Stimulated activated CD4-positive, alpha-beta T cell treated with anti-CD3 and anti-CD28 coated beads, Interleukin-2, amount 100 ng/mL, for 24 hours (primary cell): ENCODE results near the gene SLC25A26.
A peak's percentile ranks its signal among the peaks of the same experiment; 100 is the strongest.

Experiments used
- DNase-seq, 2 donors: peaks; one replicate each; pipeline ENCODE4 v3.0.0-alpha.2; 2020

Gene SLC25A26

DNA sequence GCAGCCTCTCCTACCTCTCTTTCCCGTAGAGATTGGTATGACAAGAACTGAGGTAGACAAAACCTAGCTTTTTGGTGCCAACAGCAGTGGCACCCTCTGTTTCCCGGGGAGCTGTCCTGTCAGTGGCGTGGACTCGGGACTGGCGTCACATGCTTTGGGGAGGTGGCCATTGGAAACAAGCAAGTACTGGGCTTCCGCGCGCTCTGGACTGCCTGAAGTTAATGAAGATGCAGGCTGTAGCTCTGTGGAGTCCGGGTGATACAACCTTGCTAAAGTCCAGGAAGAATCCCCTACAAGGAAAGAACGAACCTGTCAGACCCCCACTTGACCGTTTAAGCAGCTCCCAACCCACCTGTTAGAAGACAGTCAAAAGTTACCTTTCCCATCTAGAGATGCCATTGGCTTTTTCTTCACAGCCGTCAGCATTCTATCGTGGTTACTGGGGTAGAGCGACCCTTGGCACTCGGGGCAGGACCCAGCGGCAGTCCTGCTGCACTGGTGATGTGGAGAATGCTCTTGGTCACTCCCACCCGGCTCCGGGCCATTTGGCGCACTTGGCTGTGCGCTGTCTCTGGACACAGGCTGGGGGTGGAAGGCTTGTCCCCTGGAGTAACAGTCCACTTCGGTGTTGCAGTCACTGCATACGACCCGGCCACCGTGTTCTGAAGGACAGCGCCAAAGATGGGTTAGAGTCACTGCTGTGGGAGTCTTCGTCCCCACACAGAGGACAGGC lies 159.6 kb downstream of the SLC25A26 start:
- DNase-seq = no peak

DNA sequence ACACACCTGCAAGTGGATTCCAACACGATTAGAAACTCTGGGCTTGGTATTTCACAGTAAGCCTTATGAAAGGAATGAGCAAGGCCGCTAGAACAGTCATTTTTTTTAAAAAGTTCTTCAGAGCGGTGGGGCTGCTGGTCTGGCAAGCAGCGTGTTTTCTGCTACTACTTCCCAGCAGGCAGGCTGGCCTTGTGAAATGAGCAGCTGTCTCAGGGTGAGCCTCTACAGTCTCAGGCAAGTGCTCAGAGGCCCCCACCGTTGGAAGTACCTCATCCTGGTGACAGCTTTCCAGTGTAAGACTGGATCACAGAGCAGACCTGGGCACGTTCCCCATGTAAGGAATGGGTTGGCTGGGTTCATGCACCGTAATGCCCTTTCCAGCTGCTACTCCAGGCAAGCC lies 160.8 kb downstream of the SLC25A26 start:
- no peak for DNase-seq

DNA sequence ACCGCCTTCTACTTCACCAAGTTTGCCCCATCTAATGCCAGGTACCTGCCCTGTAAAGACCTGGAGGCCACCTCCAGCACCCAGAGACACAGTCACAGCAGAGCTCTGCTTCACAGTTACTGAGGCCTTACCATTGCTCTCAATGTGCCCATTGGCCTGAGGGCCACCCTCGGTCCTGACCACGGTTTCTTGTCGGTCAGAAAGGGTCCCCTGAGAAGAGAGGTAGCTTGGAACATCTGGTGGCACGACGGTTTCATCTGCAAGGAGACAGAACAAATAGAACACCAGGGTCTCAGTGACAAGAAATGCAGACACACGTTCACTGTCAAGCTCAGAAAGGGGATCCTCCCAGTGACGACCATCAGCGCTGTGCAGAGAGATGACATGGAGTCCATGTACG lies 161.3 kb downstream of the SLC25A26 start:
- DNase-seq = no peak

DNA sequence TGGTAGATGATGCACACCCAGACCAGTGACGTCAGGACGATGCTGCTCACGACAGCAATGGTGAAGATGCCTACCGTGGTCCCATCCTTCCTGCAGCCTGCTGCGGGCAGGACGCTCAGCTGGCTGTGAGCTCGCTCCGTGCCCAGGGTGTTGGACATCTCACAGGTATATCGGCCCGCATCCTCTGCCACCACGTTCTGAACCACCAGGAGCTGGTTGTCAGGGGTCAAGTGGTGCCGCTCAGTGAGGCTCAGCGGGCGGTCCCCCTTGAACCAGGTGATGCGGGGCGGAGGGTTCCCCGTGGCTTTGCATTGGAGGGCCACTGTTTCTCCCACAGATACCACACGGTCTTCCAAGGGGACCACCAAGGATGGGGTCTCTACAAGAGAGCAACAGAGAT lies 162.2 kb downstream of the SLC25A26 start:
- no peak for DNase-seq

DNA sequence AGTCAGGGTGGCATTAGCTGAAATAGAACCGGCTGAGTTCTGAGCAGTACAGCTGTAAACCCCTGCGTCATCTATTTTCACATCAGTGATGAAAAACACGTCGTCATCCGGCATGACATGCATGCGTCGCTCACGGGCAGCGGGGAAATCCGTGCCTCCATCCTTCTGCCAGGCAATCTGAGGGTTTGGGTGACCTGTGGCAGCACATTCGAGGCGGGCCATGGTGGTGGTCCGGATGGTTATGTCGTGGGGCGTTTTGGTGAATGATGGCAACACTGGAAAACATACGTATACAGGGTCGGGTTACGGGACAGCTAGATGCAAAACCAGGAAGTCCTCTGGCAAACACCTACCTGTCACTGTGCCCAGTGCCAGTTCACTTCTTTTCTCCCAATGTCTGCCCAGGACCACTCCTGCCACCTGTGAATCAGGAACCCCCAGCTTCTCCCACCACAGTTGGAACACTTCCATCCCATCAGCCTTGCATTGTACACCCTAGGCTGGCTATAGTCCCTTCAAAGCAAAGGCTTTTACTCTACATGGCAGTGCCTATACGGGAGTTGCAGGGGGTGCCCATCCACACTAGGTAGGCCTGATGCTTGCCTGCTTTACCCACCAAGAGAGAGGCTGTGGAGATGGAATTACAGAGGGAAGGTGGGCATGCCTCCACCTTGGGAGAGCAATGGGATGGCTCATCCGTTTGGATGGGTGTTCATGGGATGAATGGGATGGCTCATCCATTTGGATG lies 163.4 kb downstream of the SLC25A26 start:
- DNase-seq = no peak

DNA sequence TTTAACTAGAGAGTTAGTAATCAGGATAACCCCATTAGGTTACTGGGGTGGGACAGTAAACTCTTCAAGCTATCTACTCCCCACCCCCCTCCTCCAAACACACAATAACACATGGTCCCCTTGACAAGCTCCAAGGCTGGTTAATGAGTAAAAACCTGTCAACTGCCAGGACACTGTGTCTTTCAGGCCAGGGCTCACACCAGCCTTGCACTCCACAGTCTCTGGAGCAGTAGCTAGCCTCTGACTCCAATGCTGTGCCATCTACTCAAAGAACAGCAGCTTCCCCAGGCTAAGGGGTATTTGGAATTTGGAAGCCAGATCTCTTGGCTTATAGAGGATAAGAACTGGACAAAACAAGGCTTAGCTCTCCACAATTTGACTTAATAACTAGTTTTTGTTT lies 164.3 kb downstream of the SLC25A26 start:
- DNase-seq = no peak

DNA sequence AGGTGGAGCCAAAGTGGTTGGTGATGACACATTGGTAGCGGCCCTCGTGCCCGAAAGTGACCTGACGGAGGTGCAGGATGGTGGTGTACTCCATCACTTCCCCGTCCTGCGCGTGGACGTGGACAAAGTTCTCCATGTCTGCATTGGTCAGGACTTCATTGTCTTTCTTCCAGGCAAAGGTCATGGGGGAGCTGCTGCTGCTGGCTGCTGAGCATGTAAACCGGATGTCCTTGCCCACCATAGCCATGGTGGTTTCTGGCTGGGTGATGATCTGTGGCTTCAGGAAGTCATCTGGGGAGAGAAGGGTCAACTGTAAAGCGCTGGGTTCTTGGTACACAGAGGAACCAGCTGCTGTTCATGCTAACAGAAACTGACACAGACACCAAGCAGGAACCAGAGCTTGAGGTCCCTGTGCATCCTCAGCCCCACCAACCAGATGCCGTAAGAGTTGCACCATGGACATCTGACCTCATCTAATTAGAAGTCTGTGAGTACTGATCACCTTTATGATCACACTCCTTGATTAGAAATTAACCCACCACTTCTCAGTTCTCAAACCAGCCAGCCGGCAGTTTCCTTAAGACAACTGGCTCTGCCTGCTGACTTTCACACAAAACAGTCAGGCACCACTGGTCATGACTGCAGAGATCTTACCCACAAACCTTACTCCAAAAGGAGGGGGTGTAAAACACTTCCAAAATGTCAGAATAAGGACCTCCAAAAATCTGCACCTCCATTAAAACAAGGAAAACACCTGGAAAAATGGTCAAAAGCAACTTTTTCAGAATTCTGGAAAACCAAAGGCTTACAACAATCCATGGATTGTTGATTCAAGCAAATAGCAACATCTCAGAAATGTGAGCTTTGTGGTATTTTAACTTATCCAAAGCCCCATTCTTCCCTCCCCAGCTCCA lies 165.5 kb downstream of the SLC25A26 start:
- DNase-seq = no peak

DNA sequence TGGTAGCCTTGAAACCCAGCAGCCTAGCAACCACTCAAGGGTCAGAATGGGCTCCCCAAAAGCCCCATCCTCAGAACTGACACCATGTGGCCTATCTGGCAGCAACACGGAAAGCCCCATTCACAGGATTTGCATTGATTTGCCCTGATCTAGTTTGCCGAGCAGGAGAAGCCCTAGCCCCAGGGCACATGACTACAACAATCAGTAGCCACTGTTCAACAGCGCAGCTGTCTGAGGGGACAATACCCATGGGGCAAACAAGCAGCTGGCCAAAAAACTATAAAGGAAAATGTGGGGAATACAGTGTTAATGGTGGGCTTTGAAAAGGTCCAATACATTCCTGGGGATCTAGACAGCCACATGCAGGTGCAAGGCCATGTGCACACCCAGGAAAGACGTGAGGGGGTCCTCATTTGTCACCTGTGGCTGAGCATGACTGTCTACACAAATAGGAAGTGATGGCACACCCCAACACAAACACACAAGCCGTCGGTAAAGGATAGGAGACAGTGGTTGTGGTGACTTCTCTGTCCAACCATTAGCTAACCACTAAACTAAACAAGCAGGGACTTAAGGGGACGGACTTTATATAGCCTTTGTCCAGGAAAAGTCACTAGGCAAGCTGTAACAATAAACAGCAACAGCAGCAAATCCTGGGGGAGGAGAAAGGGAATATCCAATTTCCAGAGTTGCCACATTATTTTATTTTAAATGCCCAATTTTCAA lies 166.3 kb downstream of the SLC25A26 start:
- DNase-seq = no peak

DNA sequence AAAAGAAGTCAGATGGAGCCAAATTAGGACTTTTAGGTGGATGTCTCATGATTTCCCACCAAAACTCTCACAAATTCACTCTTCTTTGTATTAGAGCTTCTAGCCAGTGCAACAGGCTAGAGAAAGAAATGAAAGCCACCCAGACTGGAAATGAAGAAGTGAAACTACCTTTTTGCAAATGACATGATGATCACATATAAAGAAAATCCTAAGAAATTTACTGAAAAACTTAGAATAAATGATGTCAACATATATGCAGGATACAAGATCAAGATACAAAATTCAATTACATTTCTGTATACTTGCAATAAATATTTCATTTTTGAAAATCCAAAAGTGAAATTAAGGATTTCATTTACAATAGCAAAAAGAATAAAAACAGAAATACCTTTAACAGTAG lies 169.2 kb downstream of the SLC25A26 start:
- no peak for DNase-seq

DNA sequence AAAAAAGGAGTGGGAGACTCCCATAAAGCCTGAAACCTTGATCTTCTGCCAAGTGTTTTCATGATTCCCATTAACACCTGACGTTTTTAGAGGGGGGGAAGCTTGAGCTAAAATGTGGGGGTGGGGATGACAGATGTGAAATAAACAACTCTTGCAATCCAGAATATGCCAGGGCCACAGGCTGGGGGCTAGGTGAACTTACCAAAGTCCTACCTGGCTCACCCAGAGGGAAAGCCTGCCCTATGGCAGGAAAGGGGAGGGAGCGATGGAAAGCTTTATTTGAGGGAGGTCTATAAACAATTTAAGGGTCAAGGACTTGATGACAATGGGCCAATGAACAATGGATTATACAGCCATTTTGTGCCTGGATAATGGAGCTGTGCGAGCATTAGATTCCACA lies 171.7 kb downstream of the SLC25A26 start:
- no peak for DNase-seq

DNA sequence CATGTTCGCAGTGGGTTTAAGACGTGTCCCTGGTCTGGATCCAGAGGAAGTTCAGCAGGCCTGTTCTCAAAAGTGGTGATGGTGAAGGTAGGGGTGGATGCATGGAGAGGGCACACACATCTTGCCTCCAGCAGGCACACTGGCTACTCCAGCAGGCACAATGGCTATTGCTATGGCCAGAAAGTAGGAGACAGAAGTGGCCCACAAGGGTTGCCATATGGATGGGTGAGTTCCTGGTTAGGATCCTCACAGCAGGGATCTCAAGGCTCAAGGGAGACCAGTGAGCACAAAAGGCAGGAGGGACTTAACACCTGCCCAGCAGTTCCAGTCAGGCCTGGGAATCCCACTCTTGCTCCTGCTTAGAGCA lies 172.1 kb downstream of the SLC25A26 start:
- DNase-seq = no peak

DNA sequence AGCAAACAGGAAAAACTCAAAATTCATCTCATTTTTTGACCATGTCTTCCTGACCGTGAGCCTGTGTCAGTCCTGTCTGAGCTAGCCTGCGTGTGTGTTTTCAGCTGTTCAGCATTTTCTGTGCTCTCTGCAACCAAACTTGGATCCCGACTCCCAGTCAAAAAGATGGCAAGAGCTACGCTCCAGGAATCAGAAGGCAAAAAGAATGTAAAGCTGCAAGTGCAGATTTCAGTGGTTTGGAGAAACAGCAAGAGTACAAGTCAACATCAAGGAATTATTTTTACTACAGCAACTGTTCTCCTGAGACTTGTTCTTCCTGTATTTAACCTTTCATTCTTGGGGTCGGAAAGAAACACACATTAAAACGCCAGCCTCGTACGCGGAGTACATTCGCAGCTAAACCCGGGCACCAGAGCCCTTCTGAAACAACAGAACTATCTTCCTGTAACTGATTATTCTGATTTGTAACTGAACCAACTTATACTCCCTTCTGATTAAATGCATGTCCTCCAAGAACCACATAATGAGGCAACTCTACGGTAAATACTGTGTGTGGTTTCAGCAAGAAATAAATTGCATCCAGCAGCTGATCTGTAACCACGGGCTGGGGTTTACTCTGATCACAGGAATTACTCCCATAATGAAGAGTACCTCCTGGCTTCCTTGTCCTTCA lies 172.7 kb downstream of the SLC25A26 start:
- no peak for DNase-seq

DNA sequence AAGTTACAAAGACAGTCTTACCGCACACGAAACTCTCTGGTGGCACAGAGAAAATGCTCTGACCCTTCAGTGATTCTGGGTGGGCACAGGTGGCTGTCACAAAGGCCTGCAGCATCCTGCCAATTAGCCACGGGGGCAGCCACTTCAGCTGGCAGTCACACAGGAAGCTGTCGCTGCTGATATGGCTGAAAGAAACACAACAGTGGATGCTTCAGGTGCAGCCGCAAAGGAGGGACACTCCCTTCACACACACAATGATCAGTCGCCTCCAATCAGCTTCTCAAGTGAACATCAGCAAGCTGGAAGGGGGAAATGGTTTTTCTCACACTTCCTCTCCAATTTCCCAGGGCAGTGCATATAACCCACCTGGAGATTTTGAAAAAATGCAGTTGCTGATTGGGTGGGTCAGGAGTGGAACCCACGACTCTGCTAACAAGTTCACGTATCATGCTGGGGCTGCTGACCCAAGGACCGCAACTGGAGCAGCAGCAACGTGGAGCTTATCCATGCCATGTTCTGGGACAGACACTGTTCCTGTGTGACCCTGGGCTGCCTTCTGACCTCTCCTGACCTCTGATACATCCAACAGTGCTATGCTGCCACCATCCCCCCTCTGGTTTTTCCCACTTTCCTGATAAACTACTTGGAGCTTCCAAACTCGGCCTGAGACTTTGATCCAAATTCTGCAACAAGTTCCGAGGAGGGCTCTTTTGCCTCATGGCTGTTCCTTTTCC lies 173.4 kb downstream of the SLC25A26 start:
- peak; percentile 32 to 36 for DNase-seq

DNA sequence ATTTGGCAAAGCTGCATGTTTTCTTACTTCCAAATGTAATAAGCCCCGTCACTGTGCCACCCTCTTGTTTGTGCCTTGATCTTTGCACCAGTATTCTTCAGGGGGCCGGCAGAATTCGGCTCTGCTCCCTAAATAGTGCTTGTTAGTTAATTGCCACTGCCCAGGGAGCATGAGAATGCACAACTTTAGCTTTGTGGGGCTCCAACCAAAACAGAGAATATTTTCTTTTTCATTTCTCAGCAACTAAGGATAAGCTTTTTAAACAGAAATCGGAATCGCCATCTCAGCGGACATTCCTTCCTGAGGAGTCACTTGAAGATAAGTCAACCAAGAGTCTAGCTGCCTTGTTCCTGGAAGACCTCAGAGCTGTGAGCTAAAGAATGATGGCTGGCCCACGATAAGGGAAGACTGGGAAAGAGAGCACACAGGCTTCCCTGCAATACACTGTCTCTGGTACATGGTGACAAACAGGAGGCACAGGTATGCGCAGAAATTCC lies 174.0 kb downstream of the SLC25A26 start:
- no peak for DNase-seq

DNA sequence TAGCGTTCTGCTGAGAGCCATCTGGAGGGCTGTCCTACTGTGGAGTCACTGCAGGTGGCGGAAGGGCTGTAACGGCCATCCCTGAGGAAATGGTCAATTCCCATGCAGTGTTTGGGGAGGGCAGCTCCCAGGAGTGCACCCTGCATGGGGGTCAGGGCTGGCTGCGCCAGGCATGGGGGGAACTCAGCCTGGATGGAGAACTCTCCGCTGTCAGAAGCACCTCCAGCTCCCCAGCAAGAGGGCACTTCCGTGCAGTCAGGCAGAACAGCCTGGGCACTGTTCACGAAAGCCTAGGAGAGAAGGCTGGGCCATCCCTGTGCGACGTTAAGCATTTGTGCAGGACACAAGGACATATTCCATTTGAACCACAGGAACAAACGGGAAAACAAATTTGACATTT lies 174.8 kb downstream of the SLC25A26 start:
- no peak for DNase-seq

DNA sequence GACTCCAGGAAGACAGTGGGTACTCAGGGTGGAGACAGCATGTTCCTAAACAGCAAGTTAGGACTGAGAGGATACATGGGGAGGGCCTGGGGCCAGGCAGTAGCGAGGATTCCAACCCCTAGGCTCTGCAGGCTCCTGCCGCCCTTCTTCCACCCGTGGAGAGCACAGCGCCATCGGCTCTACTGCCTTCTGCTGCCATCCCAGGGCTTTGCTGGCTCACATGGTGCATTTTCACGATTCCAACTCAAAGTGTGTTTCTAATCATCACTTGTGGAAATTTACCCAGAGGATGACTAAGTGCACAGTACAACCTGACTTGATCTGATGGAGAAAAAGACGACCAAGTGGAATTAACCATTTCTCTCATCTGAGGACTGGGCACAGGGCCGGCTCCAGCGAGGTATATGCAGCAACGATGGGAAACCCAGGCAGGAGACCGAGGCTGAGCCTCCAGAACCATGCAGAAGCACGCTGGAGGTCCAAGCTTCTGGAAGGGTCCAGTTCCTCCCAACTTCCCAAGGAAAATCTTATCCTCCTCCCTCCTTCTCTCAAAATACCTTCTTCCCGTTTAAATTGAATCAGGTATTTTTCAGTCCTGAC lies 175.5 kb downstream of the SLC25A26 start:
- DNase-seq = no peak

DNA sequence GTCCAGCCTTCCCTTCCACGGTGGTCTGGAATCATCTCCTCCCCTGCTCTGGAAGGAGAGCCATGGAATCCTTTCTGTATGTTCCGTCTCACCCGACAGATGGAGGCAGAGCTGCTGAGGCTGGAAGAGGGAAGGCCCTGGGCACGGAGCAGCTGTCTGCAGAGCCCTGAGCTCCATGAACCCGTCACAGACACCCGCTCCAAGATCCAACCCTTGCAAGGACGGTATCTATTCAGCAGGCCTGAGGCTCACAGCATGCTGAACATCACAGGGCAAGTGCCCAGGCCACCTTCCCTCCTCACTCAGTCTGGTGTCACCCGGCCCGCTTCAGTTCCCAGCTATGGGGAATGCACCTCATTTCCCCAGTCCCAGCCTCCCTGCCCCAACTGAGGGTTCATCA lies 176.1 kb downstream of the SLC25A26 start:
- no peak for DNase-seq

DNA sequence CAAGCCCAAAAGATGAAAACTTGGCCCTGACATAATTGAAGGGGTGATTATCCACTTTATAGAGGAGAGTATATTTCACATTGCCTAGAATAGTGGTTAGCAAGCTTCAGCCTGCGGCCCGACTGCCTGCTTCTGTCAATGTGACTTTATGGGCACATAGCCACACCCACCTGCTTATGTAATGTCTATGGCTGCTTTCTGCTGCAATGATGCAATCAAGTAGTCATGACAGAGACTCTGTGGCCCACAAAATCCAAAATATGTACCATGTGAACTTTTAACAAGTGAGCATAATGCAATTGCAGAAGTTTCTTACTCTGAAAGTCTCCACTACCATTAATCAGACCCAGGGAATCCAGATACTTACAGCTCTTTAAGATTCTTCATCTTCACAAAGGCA lies 176.9 kb downstream of the SLC25A26 start:
- no peak for DNase-seq

DNA sequence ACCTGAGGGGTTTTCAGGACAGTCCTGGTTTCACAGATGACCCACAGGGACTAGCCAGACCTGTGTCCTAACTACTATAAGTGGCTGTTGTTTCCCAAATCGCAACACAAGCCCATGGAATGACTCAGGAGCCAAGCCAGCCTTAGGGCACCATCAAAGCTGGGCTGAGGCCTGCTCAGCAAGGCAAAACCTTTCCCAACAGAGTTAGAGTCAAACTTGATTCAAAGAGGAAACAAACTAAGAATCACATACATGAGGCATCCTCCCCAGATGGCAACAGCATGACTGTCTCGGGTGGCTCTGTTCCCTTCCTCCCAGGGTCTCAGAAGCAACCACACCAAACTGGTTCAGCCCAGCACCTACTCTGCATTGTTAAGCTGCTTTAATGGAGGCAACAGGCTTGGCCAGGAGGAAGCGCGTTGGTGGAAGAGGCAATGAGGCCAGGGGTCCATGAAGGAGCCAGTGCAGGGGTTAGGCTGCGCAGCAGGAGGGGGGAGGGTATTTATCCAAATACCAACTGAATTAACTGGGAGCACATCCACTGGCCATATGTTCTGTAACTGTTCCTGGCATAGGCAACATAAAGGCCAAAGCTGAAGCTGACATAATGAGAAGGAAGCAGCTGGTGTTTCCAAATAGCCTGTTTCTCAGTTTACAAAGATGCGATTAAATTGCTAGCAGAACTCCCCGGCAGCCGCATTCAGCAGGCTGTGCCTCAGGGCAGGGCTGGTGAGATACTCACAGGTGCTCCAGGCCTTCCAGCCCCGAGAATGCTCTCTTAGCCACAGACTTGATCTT lies 177.6 kb downstream of the SLC25A26 start:
- no peak for DNase-seq
